ENCODE results near the gene CRELD1. TPM values are rescaled to one million over a fixed set of nuclear protein-coding genes. Genes with fewer than 3 reads are reported as not detected.
A peak's percentile ranks its signal among the peaks of the same experiment; 100 is the strongest.
"Not testable (repeated sequence)": the region's sequence is repeated elsewhere in the genome, so short reads cannot be mapped to it uniquely, and the experiment has no call there.

Gene CRELD1, protein sequence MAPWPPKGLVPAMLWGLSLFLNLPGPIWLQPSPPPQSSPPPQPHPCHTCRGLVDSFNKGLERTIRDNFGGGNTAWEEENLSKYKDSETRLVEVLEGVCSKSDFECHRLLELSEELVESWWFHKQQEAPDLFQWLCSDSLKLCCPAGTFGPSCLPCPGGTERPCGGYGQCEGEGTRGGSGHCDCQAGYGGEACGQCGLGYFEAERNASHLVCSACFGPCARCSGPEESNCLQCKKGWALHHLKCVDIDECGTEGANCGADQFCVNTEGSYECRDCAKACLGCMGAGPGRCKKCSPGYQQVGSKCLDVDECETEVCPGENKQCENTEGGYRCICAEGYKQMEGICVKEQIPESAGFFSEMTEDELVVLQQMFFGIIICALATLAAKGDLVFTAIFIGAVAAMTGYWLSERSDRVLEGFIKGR
- total RNA-seq (22.9 TPM), polyA plus RNA-seq (72.3 TPM)

DNA sequence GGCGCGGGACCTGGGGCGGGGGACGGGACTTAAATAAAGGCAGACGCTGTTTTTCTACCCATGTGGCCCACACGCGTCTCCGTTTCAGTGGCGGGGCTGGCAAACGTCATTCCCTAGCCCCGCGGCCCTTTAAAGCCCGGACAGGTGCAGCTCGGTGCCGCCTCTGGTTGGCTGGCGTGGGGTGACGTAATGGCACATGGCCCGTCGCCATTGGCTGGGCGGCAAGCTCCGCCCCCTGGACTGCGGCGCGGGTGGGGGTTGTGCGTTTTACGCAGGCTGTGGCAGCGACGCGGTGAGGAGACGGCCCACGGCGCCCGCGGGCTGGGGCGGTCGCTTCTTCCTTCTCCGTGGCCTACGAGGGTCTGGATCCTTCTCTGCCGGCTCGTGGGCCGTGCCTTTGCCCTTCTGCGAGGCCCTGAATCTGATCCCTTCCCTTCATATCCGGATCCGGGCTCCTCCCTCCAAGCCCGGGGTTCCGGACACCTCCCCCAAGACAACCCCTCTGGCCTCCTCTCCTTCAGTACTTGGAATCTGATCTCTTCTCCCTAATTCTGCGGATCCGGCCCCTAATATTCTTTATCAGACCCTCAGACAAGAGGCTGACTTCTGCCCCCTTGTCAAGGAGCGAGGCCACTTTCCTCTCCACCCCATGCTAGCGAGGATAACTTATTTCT is at the start of gene CRELD1:
Gene CRELD1, plus strand, starts transcription at position 274 of the 674 bp plus-strand sequence. CDS start 605 bp downstream, outside the sequence.
- WGBS = under 1% methylated on average over 50 of the region's 50 CpGs
- peak within 1 kb of the TSS; percentile 71 for H3K4me3 ChIP-seq (ENCODE audit: low read depth, low read length)

DNA sequence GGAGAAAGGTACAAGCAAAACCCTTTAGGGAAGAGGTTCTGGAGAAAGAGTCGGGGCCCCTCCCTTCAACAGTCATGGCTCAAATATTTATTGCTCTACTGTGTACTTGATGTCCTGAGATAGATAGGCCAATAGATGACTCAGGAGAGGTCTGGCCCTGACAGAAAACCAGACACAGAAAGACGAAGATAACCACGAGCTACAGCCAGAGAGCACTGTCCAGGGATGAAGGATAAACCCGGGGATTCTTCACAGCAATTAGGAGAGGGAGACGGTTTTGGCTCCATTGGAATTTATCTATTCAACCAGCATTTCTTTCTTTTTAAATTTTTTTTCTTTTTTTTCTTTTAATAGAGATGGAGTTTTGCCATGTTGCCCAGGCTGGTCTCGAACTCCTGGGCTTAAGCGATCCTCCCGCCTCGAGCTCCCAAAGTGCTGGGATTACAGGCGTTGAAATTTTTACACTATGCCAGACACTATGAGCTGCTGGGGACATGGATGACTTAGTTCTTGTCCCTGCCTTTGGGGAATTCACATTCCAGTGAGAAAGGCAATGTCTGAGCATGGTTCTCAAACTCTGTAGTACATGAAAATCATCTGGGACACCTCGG is 49.0 kb upstream of the CRELD1 start:
- Histone ChIP-seq H3K4me3 (ENCODE audit: low read depth, low read length) (no peak overlapping the region), H3K4me1 (ENCODE audit: insufficient read depth) (no peaks in the 10 kb centered on the region), H3K36me3 (ENCODE audit: insufficient read depth) (no peaks in the 10 kb centered on the region), H3K27ac (ENCODE audit: low read depth) (no peak overlapping the region)
- WGBS = 49% methylated on average over 11 of the region's 11 CpGs
- no peak for DNase-seq (ENCODE audit: extremely low spot score)

More for the DNA sequence above, at the start of gene CRELD1:
- Histone ChIP-seq H3K4me1 (ENCODE audit: insufficient read depth) (no peaks in the 10 kb centered on the region), H3K27ac (ENCODE audit: low read depth) (peak within 1 kb of the TSS; percentile 95), H3K36me3 (ENCODE audit: insufficient read depth) (peaks cover 4% of the 10 kb centered on the region)
- DNase-seq (ENCODE audit: extremely low spot score) = peak; percentile 72

DNA sequence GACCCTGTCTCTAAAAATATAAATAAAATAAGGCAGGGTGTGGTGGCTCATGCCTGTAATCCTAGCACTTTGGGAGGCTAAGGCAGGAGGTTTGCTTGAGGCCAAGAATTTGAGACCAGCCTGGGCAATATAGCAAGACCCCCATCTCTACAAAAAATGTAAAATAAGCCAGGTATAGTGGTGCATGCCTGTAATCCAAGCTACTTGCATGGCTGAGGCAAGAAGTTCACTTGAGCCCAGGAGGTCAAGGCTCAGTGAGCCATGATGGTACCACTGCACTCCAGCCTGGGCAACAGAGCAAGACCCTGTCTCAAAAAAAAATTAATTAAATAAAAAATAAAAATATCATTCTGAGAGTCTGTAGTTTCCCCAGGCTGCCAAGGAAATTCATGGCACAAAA is 47.3 kb upstream of the CRELD1 start:
- Histone ChIP-seq H3K4me1 (ENCODE audit: insufficient read depth) (no peaks in the 10 kb centered on the region), H3K4me3 (ENCODE audit: low read depth, low read length) (no peak overlapping the region)
- no peak for DNase-seq (ENCODE audit: extremely low spot score)

DNA sequence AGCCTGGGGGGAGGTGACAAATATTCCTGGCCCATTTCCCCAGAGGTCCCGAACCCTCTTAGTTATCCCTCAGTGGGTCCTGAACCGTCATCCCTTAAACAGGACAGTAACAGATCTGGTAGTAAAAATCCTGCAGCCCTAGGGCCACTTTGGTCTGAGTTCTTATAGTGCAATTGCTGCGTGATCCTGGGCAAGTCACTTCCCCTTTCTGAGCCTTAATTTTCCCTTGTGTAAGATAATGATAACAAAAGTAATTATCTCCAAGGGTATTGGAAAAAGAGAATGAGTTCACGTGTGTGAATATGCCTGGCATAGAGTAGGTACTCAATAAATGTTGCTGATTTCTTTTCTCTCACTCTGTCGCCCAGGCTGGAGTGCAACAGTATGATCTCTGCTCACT is 46.2 kb upstream of the CRELD1 start:
- DNase-seq (ENCODE audit: extremely low spot score) = no peak
- Histone ChIP-seq H3K4me1 (ENCODE audit: insufficient read depth) (no peaks in the 10 kb centered on the region), H3K27ac (ENCODE audit: low read depth) (no peak overlapping the region), H3K4me3 (ENCODE audit: low read depth, low read length) (no peak overlapping the region), H3K36me3 (ENCODE audit: insufficient read depth) (no peaks in the 10 kb centered on the region)
- 90% methylated on average over 5 of the region's 5 CpGs for WGBS

More for the DNA sequence above, 47.3 kb upstream of the CRELD1 start:
- Histone ChIP-seq H3K36me3 (ENCODE audit: insufficient read depth) (no peaks in the 10 kb centered on the region), H3K27ac (ENCODE audit: low read depth) (no peak overlapping the region)

DNA sequence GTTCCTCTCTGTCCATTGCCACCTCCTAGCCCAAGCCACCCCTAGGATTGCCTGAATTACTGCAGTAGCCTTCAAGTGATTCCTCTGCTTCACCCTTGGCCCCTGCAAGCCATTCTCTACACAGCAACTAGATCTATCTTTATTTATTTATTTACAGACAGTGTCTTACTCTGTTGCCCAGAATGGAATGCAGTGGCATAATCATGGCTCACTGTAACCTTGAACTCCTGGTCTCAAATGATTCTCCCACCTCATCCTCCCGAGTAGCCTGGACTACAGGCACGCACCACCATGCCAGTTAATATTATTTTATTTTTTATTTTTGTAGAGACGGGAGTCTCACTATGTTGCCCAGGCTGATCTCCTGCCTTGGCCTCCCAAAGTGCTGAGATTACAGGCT is 45.1 kb upstream of the CRELD1 start:
- no peak overlapping the region for H3K27ac ChIP-seq (ENCODE audit: low read depth)
- no peak for DNase-seq (ENCODE audit: extremely low spot score)
- no peaks in the 10 kb centered on the region for H3K4me1 ChIP-seq (ENCODE audit: insufficient read depth)
- H3K4me3 ChIP-seq (ENCODE audit: low read depth, low read length) = no peak overlapping the region
- 92% methylated on average over 3 of the region's 3 CpGs for whole genome bisulfite sequencing
- H3K36me3 ChIP-seq (ENCODE audit: insufficient read depth) = no peaks in the 10 kb centered on the region

DNA sequence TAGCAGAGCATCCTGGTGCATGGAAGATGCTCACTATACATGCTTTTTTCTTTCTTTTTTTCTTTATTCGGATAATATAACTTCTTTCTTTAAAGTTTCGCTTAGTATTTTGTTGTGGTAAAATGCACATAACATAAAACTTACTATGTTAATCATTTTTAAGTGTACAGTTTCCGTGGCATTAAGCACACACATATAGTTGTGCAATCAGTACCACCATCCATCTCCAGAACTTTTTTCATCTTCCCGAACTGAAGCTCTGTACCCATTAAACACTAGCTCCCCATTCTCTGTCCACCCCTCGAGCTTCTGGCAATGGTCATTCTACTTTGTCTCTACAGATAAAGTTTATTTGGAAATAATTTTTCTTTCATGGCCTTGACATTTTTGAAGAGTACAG is 44.2 kb upstream of the CRELD1 start:
- no peaks in the 10 kb centered on the region for H3K4me1 ChIP-seq (ENCODE audit: insufficient read depth)
- WGBS = 77% methylated on average over 5 of the region's 5 CpGs
- H3K4me3 ChIP-seq (ENCODE audit: low read depth, low read length) = no peak overlapping the region
- H3K27ac ChIP-seq (ENCODE audit: low read depth) = no peak overlapping the region
- DNase-seq (ENCODE audit: extremely low spot score) = no peak
- no peaks in the 10 kb centered on the region for H3K36me3 ChIP-seq (ENCODE audit: insufficient read depth)

DNA sequence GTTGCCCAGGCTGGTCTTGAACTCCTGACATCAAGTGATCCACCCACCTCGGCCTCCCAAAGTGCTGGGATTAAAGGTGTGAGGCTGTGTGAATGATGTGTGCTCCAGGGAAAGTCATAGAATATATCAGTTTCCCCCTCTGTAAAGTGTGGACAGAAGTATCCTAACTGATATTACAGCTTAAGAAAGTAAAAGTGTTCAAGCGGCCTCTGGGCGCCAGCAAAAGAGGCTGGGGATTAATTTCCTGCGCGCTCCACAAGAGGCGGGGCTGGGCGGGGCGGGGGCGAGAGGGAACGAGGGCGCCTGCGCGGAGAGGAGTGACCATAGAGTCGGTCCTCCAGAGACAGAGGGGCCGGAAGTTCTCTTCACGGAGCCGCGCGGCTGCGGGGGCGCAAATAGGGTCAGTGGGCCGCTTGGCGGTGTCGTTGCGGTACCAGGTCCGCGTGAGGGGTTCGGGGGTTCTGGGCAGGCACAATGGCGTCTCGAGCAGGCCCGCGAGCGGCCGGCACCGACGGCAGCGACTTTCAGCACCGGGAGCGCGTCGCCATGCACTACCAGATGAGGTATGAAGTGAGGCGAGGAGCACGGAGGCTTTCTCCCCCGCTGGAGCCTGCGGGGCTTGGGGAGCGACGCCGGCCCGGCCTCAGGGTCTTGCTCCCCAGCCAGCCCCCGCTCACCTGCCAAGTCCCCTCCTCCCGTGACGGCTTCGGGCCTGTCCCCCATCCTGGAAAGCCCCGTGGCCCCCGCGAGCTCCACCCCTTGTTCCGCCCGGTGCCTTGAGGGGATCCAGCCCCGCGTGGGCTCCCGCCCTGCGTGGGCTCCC is 43.2 kb upstream of the CRELD1 start, which contains the start of gene JAGN1:
Gene JAGN1, plus strand, starts transcription at position 362 of the 823 bp plus-strand sequence. Its CDS starts 113 bp downstream, at position 475.
- H3K4me3 ChIP-seq (ENCODE audit: low read depth, low read length) = peak within 1 kb of the TSS; percentile 71
- under 1% methylated on average over 62 of the region's 62 CpGs for WGBS
- no peaks in the 10 kb centered on the region for H3K36me3 ChIP-seq (ENCODE audit: insufficient read depth)
- H3K4me1 ChIP-seq (ENCODE audit: insufficient read depth) = no peaks in the 10 kb centered on the region
- DNase-seq (ENCODE audit: extremely low spot score) = peak; percentile 82
- H3K27ac ChIP-seq (ENCODE audit: low read depth) = peak within 1 kb of the TSS; percentile 99

DNA sequence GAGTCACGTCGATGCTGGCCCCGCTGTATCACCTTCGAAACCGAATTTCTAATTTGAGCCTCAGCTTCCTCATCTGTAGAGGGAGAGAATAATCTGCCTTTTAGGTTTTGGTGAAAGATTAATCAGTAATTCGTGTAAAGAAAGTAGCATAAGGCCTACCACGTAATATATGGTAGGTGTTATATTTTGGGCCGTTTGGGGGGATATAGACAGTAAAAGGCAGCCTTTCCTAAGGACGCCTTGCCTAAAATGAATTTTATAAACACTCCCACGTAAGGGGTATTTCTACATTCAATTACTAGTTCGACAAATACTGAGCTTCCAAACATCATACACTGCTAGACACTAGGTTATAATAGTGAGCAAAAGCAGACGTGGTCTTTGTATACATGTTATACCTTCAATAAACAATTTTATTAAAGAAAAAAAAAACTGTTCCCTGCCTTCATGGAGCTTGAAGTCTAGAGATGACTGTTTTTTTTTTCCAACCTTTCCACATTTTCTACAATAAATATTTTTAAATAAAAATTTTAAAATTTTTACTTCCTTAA is 42.5 kb upstream of the CRELD1 start:
- 9% methylated on average over 12 of the region's 12 CpGs for WGBS
- no peaks in the 10 kb centered on the region for H3K36me3 ChIP-seq (ENCODE audit: insufficient read depth)
- no peak for DNase-seq (ENCODE audit: extremely low spot score)
- peak overlapping the region; percentile 71 for H3K4me3 ChIP-seq (ENCODE audit: low read depth, low read length)
- H3K4me1 ChIP-seq (ENCODE audit: insufficient read depth) = no peaks in the 10 kb centered on the region
- peak overlapping the region; percentile 99 for H3K27ac ChIP-seq (ENCODE audit: low read depth)

DNA sequence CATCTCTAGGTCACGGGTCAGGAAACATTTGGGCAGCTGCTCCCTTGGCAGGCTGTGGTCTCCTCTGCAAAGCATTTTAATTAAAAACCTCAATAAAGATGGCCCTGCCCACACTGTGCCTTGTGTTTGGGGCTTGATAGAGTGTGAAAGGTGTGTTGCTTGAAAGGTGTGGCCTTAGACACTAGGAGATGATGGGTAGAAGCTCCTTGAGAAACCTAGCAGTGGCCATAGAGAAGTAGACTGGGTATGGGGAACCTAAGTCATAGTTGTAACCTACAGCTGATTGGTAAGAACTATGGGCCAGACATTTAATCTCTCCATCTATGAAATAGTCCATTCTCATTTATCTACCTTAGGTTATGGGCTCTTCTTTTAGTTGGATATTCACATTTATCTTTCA is 39.9 kb upstream of the CRELD1 start:
- Histone ChIP-seq H3K27ac (ENCODE audit: low read depth) (no peak overlapping the region), H3K36me3 (ENCODE audit: insufficient read depth) (no peaks in the 10 kb centered on the region), H3K4me3 (ENCODE audit: low read depth, low read length) (no peak overlapping the region), H3K4me1 (ENCODE audit: insufficient read depth) (no peaks in the 10 kb centered on the region)
- WGBS = 90% methylated on average over 1 of the region's 1 CpG
- no peak for DNase-seq (ENCODE audit: extremely low spot score)

DNA sequence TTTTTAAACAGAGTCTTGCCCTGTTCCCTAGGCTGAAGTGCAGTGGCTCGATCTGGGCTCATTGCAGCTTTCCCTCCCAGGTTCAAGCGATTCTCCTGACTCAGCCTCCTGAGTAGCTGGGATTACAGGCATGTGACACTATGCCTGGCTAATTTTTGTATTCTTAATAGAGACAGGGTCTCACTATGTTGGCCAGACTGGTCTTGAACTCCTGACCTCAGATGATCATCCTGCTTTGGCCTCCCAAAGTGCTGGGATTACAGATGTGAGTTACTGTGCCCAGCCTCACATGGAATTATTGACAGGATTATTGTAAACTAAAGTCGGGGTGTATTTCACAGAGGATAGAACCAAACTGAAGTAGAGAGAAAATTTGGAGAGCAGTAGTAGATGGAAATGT is 37.9 kb upstream of the CRELD1 start:
- H3K4me1 ChIP-seq (ENCODE audit: insufficient read depth); DNase-seq (ENCODE audit: extremely low spot score); H3K36me3 ChIP-seq (ENCODE audit: insufficient read depth); H3K4me3 ChIP-seq (ENCODE audit: low read depth, low read length); H3K27ac ChIP-seq (ENCODE audit: low read depth): not testable (repeated sequence)
- WGBS = 87% methylated on average over 3 of the region's 3 CpGs

DNA sequence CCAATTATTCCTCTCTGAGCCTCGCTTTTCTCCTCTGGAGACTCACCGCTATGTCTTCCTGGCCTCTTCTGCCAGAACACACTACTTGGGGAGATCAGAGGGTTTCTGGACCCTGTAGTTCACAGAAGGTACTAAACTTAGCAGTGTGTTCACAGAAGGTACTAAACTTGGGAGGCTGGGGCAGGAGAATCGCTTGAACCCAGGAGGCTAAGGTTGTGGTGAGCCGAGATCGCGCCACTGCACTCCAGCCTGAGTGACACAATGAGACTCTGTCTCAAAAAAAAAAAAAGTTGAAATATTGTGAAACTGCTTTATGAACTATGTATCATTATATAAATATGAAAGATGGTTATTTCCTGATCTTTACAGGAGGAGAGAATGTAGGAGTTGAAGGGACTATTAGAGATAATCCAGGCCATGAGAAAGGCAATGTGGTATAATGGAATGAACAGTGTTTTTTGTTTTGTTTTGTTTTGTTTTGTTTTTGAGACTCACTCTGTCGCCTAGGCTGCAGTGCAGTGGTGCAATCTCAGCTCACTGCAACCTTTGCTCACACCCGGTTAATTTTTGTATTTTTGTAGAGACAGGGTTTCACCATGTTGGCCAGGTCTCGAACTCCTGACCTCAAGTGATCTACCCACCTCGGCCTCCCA is 36.8 kb upstream of the CRELD1 start:
- H3K36me3 ChIP-seq (ENCODE audit: insufficient read depth); H3K4me1 ChIP-seq (ENCODE audit: insufficient read depth); H3K4me3 ChIP-seq (ENCODE audit: low read depth, low read length); H3K27ac ChIP-seq (ENCODE audit: low read depth); DNase-seq (ENCODE audit: extremely low spot score): not testable (repeated sequence)
- WGBS = 94% methylated on average over 10 of the region's 10 CpGs

DNA sequence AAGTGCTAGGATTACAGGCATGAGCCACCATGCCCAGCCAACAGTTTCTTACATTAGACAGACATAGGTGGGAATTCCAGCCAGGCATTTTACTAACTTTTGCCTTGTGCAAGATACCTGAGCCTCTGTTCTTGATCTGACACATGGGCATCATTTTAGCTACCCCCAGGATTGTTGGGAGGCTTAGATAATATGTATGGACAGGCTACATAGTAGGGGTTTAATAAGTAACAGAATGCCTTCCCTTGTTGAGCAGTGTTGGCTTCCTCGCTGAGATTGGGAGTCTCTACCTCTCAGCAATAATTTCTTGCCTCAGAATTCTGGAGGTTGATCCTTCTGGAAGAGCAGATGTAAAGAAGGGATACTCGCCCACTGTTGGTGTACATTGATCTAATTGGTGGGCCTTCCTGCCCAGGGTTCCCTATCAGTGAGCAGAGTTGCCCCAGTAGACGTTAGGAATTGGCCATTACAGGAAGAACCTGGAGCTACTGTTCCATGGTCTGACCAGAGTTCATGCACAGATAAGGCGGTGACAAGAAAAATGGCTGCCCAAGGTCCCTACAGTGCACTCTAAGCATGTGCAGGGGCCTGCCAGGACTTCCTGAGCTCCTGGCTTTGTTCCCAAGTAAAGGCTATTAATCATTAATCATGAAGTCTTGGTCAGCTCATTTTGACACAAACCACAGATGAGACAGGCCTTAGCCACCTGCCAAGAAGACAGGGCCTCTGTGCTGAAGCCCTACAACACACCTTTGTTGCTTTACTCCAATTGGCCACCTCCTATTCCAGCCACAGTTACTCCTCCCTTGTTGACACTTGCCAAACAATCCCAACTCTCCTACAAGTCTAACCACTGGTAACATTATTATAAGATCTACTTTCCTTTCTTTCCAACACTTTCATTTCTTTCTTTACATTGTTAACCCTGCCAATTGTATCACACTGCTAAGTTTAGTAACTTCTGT is 35.9 kb upstream of the CRELD1 start:
- 63% methylated on average over 4 of the region's 4 CpGs for WGBS
- H3K27ac ChIP-seq (ENCODE audit: low read depth) = no peak overlapping the region
- no peaks in the 10 kb centered on the region for H3K36me3 ChIP-seq (ENCODE audit: insufficient read depth)
- no peaks in the 10 kb centered on the region for H3K4me1 ChIP-seq (ENCODE audit: insufficient read depth)
- DNase-seq (ENCODE audit: extremely low spot score) = no peak
- no peak overlapping the region for H3K4me3 ChIP-seq (ENCODE audit: low read depth, low read length)

Measured in urinary bladder (tissue), 4 donors.